HG02840 (cell line): ENCODE data around the gene MEAF6.
A peak's percentile ranks its signal among the peaks of the same experiment; 100 is the strongest.

ENCODE experiments used
- ATAC-seq: cut with Tn5 transposase; IDR thresholded peaks from one replicate; pipeline ENCODE4 v1.9.1; 2021; ENCODE audit warnings: mild to moderate bottlenecking, moderate library complexity, moderate number of reproducible peaks; ENCODE audit not compliant: unreplicated experiment, low FRiP score

Gene MEAF6

DNA sequence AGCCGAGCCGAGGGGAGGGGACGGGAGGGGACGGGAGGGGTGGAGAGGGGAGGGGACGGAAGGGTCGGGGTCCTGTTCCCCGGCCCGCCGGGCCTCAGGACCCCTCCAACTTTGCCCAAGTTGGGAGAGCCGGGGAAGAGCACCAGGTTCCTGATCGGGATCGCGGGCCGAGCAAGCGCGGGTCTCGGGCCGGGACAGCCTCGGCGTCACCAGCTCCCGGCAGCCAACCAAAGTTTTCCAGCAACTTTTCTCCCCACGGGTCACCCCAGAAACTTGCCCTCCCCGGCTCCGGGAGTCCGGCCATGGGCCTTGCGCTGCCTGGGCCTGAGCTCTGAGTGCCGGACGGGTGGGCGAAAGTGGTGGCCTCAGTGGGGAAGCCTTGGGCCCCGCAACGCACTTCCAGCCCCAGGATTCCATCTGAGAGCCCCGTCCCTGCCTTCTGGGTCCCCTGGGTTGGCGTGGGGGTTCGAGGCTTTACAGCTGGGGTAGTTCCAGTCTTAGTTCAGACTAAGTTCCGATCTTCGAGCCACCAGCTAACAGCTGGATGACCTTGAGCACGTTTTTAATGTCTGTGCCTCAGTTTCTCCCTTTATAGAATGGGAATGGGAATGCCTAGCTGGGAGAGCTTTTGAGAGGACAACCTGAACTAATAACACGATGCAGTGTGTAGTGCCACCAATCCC, 39.7 kb downstream of the MEAF6 start:
- peak; percentile 9 for ATAC-seq

- ATAC-seq = peak; percentile 49
Observed at GRCh38 chr1:37474046-37474696, 40.4 kb downstream of the MEAF6 start, which contains the start of gene ZC3H12A. TSS of gene ZC3H12A (plus strand) at chr1:37474580. CDS start at chr1:37475497, 917 bp downstream.

GRCh38 chr1:37473431-37474045, 41.0 kb downstream of the MEAF6 start:
- ATAC-seq = no peak

- ATAC-seq = no peak
Observed at GRCh38 chr1:37472994-37473393, 41.6 kb downstream of the MEAF6 start.

DNA sequence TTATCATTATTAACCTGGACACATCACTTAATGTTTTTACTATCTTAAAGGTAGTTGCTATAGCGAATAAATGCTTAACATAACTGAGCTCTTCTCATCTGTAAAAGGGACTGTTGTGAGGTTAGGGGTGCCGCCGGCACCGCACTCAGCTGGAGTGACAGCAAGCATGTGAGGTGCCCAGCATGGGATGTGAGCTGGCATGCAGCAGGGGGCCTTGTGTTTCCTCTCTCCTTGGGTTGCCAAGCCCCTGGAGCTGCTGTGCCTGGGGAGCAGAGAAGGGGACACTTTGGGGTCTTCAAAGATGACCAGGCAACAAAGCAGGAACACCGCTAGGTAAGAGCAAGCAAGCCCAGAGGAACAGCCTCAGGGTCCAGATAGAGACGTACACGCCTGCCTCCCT, 42.3 kb downstream of the MEAF6 start:
- ATAC-seq = no peak

DNA sequence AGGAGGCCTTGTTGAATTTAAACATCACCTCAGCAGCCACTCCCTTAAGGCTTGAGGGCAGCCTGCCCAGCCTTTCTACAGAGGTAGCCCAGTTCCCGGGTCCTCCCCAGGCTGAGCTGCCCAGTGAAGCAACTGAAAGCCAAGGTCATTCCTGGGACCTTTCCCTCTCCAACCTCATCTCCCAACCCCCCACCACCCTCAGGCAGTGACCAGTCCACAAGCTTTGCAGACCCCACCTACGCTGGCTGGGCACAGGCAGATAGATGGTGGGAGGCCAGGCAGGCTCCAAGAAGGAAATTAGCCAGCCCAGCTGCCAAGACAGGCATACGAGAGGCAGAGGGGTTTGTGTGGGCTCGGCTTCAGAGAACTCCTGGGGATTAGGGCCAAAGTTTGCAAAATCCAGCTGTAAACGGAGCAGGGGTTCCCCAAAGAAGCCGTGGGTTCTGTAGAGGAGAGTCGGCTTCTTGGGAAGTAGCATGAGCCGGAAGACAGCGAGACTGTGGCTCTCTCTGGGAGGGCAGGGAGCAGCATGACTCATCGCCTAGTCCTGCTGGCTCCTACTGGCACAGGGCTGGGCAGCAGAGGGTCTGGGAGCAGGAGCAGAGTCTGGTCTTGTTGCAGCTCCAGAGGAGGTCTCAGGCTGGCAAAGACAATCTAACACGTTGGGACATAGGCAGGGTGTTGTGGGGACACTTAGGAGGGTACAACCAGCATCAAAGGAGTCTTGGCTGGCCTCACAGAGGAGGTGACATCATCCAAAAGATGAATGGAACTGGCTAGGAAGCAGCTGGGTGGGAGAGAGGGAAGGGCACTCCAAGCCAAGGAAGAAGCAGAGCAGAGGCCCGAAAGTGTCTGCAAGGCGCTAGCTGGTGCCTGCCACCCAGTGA, 43.0 kb downstream of the MEAF6 start:
- no peak for ATAC-seq

GRCh38 chr1:37469386-37469785, 45.2 kb downstream of the MEAF6 start:
- no peak for ATAC-seq

DNA sequence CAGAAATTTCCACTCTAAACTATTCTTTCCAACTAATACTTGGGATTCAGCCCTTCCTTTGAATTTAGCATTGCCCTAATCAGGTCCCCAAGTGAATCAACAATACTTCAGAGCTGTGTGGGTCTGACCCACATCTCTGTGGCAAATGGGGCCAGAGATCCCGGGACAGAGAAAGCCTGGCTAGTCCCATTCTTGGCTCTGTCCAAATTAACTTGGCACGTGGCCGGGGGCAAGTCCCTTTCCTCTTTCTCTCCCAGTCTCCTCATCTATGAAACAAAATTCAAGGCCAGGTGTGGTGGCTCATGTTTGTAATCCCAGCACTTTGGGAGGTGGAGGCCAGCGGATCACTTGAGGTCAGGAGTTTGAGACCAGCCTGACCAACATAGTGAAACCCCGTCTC, 46.5 kb downstream of the MEAF6 start:
- no peak for ATAC-seq

GRCh38 chr1:37465593-37466517, 48.7 kb downstream of the MEAF6 start:
- no peak for ATAC-seq

DNA sequence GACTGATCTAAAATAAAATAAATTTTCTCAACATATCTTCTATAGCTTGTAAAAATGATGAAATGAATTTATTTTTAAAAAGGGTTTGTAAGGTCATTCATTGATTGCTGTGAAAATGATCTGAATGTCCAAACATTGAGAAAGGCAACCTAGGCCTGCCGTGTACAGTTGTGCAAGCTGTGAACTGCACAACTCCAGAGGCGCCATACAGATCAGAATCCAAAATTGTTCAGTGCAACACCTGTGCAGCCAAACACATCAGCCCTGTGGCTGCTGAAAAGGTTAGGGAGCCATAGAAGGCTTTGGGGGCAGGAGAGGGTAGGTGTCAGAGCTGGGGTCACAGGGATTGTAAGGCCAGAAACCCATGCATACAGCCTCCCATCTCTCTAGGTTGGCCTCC, 50.1 kb downstream of the MEAF6 start:
- no peak for ATAC-seq

- ATAC-seq = no peak
Observed at GRCh38 chr1:37461698-37462436, 52.7 kb downstream of the MEAF6 start.

- no peak for ATAC-seq
Observed at GRCh38 chr1:37458551-37458950, 56.0 kb downstream of the MEAF6 start.

- no peak for ATAC-seq
Observed at GRCh38 chr1:37456614-37457013, 58.0 kb downstream of the MEAF6 start.

DNA sequence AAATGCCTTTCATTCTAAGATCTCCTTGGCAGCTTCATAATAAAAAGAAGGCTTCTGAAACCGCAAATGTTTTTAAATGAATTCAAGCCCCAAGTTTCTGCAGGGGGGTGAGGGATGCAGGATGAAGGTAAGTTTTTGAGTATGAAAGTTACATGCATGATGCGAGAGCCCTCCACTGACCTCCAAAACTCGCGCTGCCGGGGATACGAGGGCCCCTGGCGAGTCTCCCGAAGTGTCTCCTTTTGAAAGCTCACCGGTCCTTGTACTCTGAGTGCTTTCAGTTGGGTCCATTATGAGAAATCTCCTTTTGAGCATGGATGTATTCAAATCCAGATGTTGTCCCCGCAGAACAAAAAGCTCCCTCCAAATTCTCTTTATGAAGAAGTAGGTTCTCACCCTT, 59.0 kb downstream of the MEAF6 start:
- no peak for ATAC-seq

- ATAC-seq = no peak
Observed at GRCh38 chr1:37453647-37454046, 60.9 kb downstream of the MEAF6 start.

- ATAC-seq = no peak
Observed at GRCh38 chr1:37452416-37452815, 62.1 kb downstream of the MEAF6 start.

GRCh38 chr1:37449936-37450335, 64.6 kb downstream of the MEAF6 start:
- ATAC-seq = no peak

DNA sequence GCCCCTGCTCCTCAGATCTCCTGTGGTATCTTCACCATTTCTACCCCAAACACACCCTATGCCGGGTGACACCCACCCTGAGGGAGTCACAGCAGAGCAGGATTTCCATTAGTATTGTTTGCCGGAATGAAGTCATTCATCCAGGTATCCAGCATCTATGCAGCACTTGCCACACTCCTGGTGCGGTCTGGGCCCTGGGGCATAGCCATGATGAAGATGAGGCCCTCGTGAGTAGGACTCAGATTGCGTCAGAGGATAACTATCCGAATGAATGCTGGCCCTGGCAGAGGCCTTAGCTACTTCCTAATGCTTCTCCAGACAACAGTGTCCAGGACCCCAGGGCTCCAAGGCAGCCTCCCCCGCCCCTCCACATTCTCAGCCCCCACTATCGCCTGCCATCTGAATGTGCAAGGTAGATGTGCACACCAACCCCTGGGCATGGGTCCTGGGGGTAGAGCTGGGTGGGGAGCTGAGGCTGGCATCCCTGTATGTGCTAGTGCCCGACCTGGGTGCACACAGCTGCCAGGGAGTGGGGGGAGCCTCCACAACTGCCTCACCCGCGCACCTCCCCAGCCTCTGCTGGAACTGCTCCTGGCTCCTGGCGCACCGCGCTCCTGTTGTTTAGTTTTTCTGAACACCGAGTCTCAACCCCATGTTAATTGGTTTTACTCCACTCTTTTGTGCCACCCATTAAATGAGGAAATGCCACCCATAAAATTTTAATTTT, 65.7 kb downstream of the MEAF6 start:
- ATAC-seq = no peak
